Right ventricle myocardium superior (tissue), 1 donor: Measurements from ENCODE around the gene NELFA. TPM values are rescaled to one million over a fixed set of nuclear protein-coding genes. Genes with fewer than 3 reads are reported as not detected.
A peak's percentile ranks its signal among the peaks of the same experiment; 100 is the strongest.

ENCODE experiments used
- ATAC-seq: fragments of 200-7000 bp; cut with Tn5 transposase; one replicate; pipeline ENCODE4 v1.9.1; 2020; ENCODE audit warnings: mild to moderate bottlenecking; ENCODE audit not compliant: poor library complexity
- DNase-seq: peaks from one replicate; pipeline ENCODE4 v3.0.0-alpha.2; 2020
- intact Hi-C: fragments of 100-400 bp; cut with DNase I; formaldehyde crosslinking; loops from one replicate; pipeline ENCODE4 v1.11.2; 2022
- total RNA-seq: library from RNA; stranded (reverse); fragmentation: NEBNext Ultra II Directional; extraction: Animal tissue kit (Norgen Biotek cat#: 25700); gene quantifications from one replicate; pipeline ENCODE4 v1.2.1, GENCODE V29; 2021
- donor health status: DM: no; HTN: yes; CAD: no; lungs with severe emphysema.

The NELFA gene
- total RNA-seq, 1 donor from 2014 or later, result 10.4 TPM

GRCh38 chr4:1956631-1957030, 52.1 kb downstream of the NELFA start:
- no peak for DNase-seq
- intact Hi-C loops, result no loop called here
- ATAC-seq, result no peak

GRCh38 chr4:1953335-1953734, 55.4 kb downstream of the NELFA start:
- ATAC-seq, result no peak
- intact Hi-C loops, result no loop called here
- no peak for DNase-seq

- DNase-seq, result no peak
- intact Hi-C loops, result no loop called here
Measured at GRCh38 chr4:1952719-1953118, 56.1 kb downstream of the NELFA start.

DNA sequence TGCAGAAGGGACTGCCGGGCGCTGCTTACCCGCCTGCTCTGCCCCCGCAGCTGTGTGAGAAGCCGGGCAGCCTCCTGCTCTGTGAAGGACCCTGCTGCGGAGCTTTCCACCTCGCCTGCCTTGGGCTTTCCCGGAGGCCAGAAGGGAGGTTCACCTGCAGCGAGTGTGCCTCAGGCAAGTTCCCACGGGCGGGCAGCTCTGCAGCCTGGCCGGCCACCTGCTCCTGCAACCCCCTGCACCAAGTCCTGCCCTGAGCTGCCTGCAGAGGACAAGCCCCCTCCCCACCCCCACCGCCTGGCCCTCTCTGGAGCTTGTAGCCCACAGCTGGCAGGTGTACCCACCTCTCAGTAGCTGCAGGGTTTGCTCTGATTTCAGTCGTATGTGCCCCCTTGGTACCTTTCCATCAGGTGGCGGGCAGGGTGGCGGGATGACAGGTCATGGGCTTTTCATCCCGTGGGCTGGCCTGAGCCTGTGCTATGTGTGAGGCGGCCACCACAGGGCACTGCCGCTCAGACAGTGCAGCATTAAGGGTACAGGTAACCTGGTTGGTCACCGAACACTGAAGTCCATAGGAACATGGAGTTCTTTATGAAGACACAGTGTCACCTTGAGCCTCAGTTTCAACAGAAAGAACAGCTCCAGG, 56.6 kb downstream of the NELFA start:
- ATAC-seq (no peak), DNase-seq (no peak)
- intact Hi-C loops, result no loop called here

More at GRCh38 chr4:1952719-1953118, 56.1 kb downstream of the NELFA start:
- ATAC-seq, result no peak

DNA sequence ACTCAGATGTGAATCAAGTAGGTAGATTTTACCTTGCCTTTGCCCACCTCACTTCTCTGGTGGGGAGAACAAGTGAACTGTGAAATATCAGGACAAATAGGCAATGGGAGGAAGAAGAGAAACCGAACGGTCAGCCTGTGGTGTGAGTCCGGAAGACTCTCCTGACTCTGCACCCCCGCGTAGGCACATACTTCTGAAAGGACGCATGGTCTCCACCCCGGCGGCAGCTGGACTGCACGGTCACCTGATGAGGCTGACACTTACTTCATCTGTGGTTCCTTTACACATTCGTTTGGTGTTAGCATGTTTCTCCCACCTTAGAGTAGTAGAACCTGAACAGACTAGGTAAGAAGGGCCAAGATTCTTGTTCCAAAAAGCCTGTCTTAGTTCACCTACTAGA, 58.4 kb downstream of the NELFA start:
- ATAC-seq (no peak), DNase-seq (no peak)
- intact Hi-C loops, result no loop called here

DNA sequence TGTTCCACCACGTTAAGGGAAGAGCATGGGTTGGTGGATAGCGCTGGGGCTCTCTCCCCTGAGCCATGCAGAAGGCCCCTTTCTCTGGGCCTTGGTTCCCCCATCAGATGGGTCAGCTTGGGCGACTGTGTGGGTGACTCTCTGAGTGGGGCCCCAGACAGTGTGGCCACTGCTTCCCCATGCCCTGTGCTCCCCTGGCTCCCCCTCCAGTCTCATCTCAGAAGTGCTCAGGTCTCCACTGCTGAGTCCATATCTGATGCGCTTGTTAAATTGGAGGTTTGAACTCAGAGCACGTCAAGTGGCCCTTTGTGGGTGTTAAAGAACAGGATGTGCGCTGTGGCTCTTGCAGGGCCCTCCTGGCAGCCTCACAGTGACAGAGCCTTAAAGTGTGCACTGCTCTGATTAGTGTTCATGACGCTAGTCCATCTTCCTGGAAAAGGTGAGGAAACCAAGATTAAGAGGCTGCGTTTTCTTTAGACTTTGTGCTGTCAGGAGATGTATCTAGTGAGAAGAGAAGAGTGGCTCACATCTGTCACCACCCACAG, 59.8 kb downstream of the NELFA start:
- DNase-seq (no peak), ATAC-seq (peak; percentile 18)

DNA sequence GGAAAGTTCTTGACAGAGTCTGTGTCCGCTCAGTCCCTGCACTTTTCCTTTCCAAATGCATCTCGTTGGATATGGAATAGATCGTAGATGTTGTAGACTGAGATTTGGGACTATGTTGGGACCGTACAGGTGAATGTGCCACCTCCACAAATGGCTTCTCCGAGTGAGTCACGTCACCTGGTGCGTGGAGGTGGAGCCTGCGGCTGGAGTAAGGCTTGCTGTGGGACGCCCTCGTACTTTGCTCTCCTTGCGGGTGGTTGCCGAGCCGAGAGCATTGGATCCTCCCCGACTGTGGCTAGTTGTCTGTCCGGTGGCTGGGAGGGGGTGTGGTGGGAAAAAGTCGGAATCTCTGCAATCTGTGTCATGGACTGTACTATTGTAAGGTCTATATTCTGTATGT, 60.5 kb downstream of the NELFA start:
- DNase-seq (no peak), ATAC-seq (no peak)
- intact Hi-C loops, result no loop called here

More for the DNA sequence above, 59.8 kb downstream of the NELFA start:
- intact Hi-C loops, result no loop called here

DNA sequence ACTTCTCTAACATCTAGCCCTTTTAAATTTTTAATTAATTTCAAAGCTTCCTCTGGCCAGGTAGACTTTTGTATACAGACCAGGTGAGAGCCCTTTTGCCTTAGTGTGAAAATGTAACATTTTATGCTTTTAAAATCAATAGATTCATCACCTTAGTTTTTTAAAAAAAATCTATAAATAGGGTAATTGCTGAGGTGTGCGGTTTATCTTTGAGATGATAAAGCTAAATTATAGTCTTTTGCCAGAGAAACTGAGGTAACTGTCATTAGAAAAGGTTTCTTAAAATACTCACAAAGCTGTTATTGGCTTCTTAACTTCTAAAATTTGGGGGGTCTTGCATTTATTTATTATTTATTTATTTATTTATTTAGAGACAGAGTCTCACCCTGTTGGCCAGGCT, 62.9 kb downstream of the NELFA start:
- ATAC-seq (no peak), DNase-seq (no peak)
- intact Hi-C loops, result no loop called here

- intact Hi-C loops, result no loop called here
- no peak for ATAC-seq
- DNase-seq, result no peak
Measured at GRCh38 chr4:1945124-1945895, 63.5 kb downstream of the NELFA start.

- no peak for ATAC-seq
- intact Hi-C loops, result no loop called here
- DNase-seq, result no peak
Measured at GRCh38 chr4:1943928-1944327, 64.8 kb downstream of the NELFA start.

GRCh38 chr4:1940566-1940965, 68.2 kb downstream of the NELFA start:
- ATAC-seq (peak; percentile 22), DNase-seq (no peak)
- intact Hi-C loops, result no loop called here

GRCh38 chr4:1939664-1940509, 68.9 kb downstream of the NELFA start:
- intact Hi-C loops, result no loop called here
- ATAC-seq (peak; percentile 87), DNase-seq (no peak)

DNA sequence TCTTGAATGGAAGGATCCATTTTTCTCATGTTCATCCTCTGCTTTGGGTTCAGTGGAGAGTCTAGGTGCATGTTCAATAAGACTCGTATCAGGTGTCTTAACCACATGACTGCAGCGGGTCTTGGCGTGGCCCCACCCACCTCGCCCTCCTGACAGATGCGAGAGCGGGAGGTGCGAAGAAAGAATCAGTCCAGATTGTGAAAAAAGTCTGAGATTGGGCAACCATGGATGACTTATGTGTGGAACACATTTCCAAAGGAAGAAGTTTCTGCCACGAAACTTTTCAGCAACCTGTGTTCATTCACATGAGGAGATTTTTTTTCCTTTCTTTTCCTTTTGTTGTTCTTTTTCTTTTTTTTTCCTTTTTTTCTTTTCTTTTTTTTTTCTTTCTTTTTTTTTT, 70.7 kb downstream of the NELFA start:
- DNase-seq, result no peak
- no peak for ATAC-seq
- intact Hi-C loops, result no loop called here

- intact Hi-C loops, result no loop called here
- ATAC-seq (no peak), DNase-seq (no peak)
Measured at GRCh38 chr4:1937550-1937949, 71.2 kb downstream of the NELFA start.

GRCh38 chr4:1933700-1934099, 75.1 kb downstream of the NELFA start:
- intact Hi-C loops, result no loop called here
- DNase-seq (no peak), ATAC-seq (no peak)

- DNase-seq (no peak), ATAC-seq (no peak)
- intact Hi-C loops, result no loop called here
Measured at GRCh38 chr4:1932736-1933135, 76.0 kb downstream of the NELFA start.
